BLaER1 (cell line): ENCODE data around the gene TMEFF1.

Experiments
- H3K27ac ChIP-seq: shearing (Covaris generic); formaldehyde crosslinking; 2 replicates; pipeline ENCODE4 v1.8.1; 2022
- H3K27me3 ChIP-seq: shearing (Covaris generic); formaldehyde crosslinking; 2 replicates; pipeline ENCODE4 v1.8.1; 2022
- H3K36me3 ChIP-seq: shearing (Covaris generic); formaldehyde crosslinking; 2 replicates; pipeline ENCODE4 v1.8.1; 2022
- H3K4me1 ChIP-seq: shearing (Covaris generic); formaldehyde crosslinking; 2 replicates; pipeline ENCODE4 v1.8.1; 2022
- H3K4me2 ChIP-seq: shearing (Covaris generic); formaldehyde crosslinking; 2 replicates; pipeline ENCODE4 v1.8.1; 2022
- H3K4me3 ChIP-seq: shearing (Covaris generic); formaldehyde crosslinking; 2 replicates; pipeline ENCODE4 v1.8.1; 2022
- H3K9ac ChIP-seq: shearing (Covaris generic); formaldehyde crosslinking; 2 replicates; pipeline ENCODE4 v1.8.1; 2022
- H3K9me3 ChIP-seq: shearing (Covaris generic); formaldehyde crosslinking; 2 replicates; pipeline ENCODE4 v1.8.1; 2022
- H4K20me1 ChIP-seq: shearing (Covaris generic); formaldehyde crosslinking; 2 replicates; pipeline ENCODE4 v1.8.1; 2022
- Cebpa-rat ChIP-seq: shearing (Covaris generic); IDR thresholded peaks from 2 replicates; pipeline ENCODE4 v1.8.1; 2022

The TMEFF1 gene

DNA sequence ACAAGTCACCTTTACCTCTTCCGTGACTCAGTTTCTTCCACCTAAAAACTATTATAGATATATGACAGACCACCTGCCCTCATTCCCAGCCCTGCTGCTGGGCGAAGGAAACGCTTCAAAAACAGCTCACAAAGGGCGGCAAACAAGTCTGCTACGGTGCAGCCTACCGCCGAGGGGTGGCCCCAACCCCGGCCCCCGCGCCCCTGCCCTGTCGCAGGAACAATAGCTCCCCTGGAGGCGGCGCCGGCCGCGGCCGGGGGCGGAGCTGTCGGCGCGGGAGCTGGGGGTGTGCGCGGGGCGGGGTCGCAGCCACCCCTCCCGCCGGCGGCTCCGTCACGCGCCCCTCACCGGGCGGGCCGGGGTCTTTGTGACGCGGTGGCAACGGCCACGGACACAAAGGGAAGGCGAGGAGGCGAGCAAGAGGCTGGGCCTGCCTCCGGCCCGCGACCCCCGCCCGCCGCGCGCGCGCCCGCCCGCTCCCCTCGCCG, at the start of gene TMEFF1:
TSS of gene TMEFF1 (plus strand) at position 362 of the 488 bp plus-strand sequence. CDS start 396 bp downstream, outside the sequence.
- H3K27ac ChIP-seq, result peak within 1 kb of the TSS; percentile 83
- H3K9me3 ChIP-seq, result no peaks in the 10 kb centered on the region
- H3K36me3 ChIP-seq, result no peaks in the 10 kb centered on the region
- peaks cover 8% of the 10 kb centered on the region; the same call in 1 of the 2 replicates for H4K20me1 ChIP-seq
- H3K9ac ChIP-seq, result peak within 1 kb of the TSS; percentile 87
- H3K27me3 ChIP-seq, result no peaks in the 10 kb centered on the region
- H3K4me1 ChIP-seq, result peaks cover 23% of the 10 kb centered on the region
- H3K4me2 ChIP-seq, result peak within 1 kb of the TSS; percentile 89
- TF ChIP-seq Cebpa-rat, result no peak
- peak within 1 kb of the TSS; percentile 95 for H3K4me3 ChIP-seq

- Histone ChIP-seq H3K27me3 (no peaks in the 10 kb centered on the region), H3K4me3 (no peak overlapping the region), H3K4me1 (peaks cover 25% of the 10 kb centered on the region), H3K9ac (no peak overlapping the region), H3K9me3 (no peaks in the 10 kb centered on the region), H4K20me1 (no peaks in the 10 kb centered on the region), H3K27ac (no peak overlapping the region), H3K4me2 (no peak overlapping the region), H3K36me3 (0 out of 2 replicates have a peak, but pooled peaks cover 2% of the 10 kb centered on the region)
- no peak for TF ChIP-seq Cebpa-rat
Measured at GRCh38 chr9:100425758-100426157, 47.2 kb upstream of the TMEFF1 start.

DNA sequence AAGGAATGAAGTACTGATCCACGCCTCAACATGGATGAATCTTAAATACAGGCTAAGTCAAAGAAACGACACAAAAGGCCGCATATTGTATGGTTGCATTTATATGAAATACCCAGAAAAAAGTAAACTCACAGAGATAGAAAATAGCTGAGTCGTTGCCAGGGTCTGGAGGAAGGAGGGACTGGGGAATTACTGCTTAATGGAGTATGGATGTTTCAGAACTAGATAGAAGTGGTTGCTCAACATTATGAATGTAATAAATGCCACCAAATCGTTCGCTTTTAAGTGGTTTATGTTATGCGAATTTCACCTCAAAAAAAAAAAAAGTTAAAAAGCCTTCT, 46.8 kb upstream of the TMEFF1 start:
- Histone ChIP-seq H3K27me3 (no peaks in the 10 kb centered on the region), H3K9ac (peak overlapping the region; percentile 75), H3K4me3 (peak overlapping the region; percentile 88), H4K20me1 (0 out of 2 replicates have a peak, but pooled peaks cover under 1% of the 10 kb centered on the region), H3K27ac (peak overlapping the region; percentile 65), H3K36me3 (0 out of 2 replicates have a peak, but pooled peaks cover 5% of the 10 kb centered on the region), H3K4me2 (peak overlapping the region; percentile 73), H3K4me1 (peaks cover 25% of the 10 kb centered on the region), H3K9me3 (no peaks in the 10 kb centered on the region)
- no peak for TF ChIP-seq Cebpa-rat

DNA sequence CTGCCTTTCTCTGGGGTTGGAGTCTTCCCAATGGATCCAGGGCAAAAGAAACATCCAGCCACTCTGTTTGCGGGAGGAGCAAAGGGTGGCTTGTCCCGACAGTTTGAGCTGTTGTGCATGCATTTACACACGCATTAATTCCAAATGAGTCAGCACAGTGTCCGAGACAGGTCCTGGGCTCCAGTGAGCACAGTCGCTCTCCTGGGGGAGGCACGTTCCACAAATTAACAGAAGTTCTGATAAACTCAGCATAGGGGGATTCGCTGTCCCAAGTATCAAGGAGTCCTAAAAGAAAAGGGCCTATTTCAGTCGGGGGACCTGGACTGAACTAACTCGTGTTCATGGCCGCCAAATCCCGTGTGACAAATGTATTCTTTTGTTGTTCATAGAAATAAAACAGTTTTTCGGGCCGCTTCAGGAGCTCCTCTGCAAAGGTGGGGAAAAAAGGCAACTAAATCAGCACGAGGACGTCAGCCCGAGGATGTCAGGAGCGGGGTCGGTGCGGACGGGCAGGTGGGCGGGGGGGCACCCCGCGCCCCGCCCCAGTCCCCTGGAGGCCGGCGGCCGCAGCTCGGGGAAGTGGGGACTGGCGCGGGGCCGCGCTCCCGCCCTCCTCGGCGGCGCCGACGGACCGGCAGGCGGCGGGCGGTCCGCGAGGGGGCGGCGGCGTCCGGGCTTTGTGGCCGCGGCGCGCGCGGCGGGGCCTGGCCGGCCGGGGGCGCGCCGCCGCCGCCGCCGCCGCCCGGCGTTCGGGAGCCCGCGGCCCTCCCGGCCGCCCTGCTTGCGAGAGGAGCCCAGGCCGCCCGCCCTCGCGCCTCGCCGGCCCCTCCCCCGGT, 46.2 kb upstream of the TMEFF1 start, which contains the start of gene MSANTD3:
TSS of gene MSANTD3 (plus strand) at position 614 of the 836 bp plus-strand sequence. CDS start 14,796 bp downstream, outside the sequence.
- no peak for TF ChIP-seq Cebpa-rat
- Histone ChIP-seq H4K20me1 (0 out of 2 replicates have a peak, but pooled peaks cover 6% of the 10 kb centered on the region), H3K27ac (peak within 1 kb of the TSS; percentile 88), H3K9ac (peak within 1 kb of the TSS; percentile 90), H3K4me3 (peak within 1 kb of the TSS; percentile 88), H3K9me3 (no peaks in the 10 kb centered on the region), H3K4me2 (peak within 1 kb of the TSS; percentile 74), H3K27me3 (no peaks in the 10 kb centered on the region), H3K36me3 (0 out of 2 replicates have a peak, but pooled peaks cover 5% of the 10 kb centered on the region), H3K4me1 (peaks cover 25% of the 10 kb centered on the region)

GRCh38 chr9:100427366-100428263, 45.3 kb upstream of the TMEFF1 start:
- H4K20me1 ChIP-seq, result peaks cover 15% of the 10 kb centered on the region; the same call in 1 of the 2 replicates
- peak overlapping the region; percentile 88 for H3K27ac ChIP-seq
- peak overlapping the region; percentile 88 for H3K4me3 ChIP-seq
- 0 out of 2 replicates have a peak, but pooled peaks cover 10% of the 10 kb centered on the region for H3K36me3 ChIP-seq
- no peak for TF ChIP-seq Cebpa-rat
- no peaks in the 10 kb centered on the region for H3K9me3 ChIP-seq
- H3K9ac ChIP-seq, result peak overlapping the region; percentile 90
- H3K27me3 ChIP-seq, result no peaks in the 10 kb centered on the region
- peak overlapping the region; percentile 74 for H3K4me2 ChIP-seq
- peaks cover 25% of the 10 kb centered on the region for H3K4me1 ChIP-seq

- Histone ChIP-seq H4K20me1 (peaks cover 29% of the 10 kb centered on the region), H3K27me3 (no peaks in the 10 kb centered on the region), H3K27ac (no peak overlapping the region), H3K36me3 (0 out of 2 replicates have a peak, but pooled peaks cover 14% of the 10 kb centered on the region), H3K9me3 (no peaks in the 10 kb centered on the region), H3K4me2 (peak overlapping the region; percentile 74), H3K9ac (no peak overlapping the region; the same call in 1 of the 2 replicates), H3K4me3 (no peak overlapping the region), H3K4me1 (peaks cover 25% of the 10 kb centered on the region)
- TF ChIP-seq Cebpa-rat, result no peak
Measured at GRCh38 chr9:100428871-100429654, 43.9 kb upstream of the TMEFF1 start.

- TF ChIP-seq Cebpa-rat, result no peak
- H3K9ac ChIP-seq, result no peak overlapping the region
- H3K9me3 ChIP-seq, result no peaks in the 10 kb centered on the region
- H3K27me3 ChIP-seq, result no peaks in the 10 kb centered on the region
- 0 out of 2 replicates have a peak, but pooled peaks cover 14% of the 10 kb centered on the region for H3K36me3 ChIP-seq
- H4K20me1 ChIP-seq, result peaks cover 40% of the 10 kb centered on the region
- no peak overlapping the region for H3K4me3 ChIP-seq
- no peak overlapping the region for H3K27ac ChIP-seq
- H3K4me1 ChIP-seq, result peaks cover 25% of the 10 kb centered on the region
- no peak overlapping the region for H3K4me2 ChIP-seq
Measured at GRCh38 chr9:100430286-100430940, 42.5 kb upstream of the TMEFF1 start.

GRCh38 chr9:100431886-100432285, 41.1 kb upstream of the TMEFF1 start:
- no peak overlapping the region for H3K4me3 ChIP-seq
- H3K27me3 ChIP-seq, result no peaks in the 10 kb centered on the region
- no peak overlapping the region for H3K9ac ChIP-seq
- no peak overlapping the region for H3K4me2 ChIP-seq
- H3K36me3 ChIP-seq, result 0 out of 2 replicates have a peak, but pooled peaks cover 14% of the 10 kb centered on the region
- TF ChIP-seq Cebpa-rat, result no peak
- H3K27ac ChIP-seq, result no peak overlapping the region
- H3K9me3 ChIP-seq, result no peaks in the 10 kb centered on the region
- peaks cover 19% of the 10 kb centered on the region for H3K4me1 ChIP-seq
- H4K20me1 ChIP-seq, result peaks cover 47% of the 10 kb centered on the region
